RWPE2 (cell line): Measurements from ENCODE around the gene EP400.

Experiments used
- ATAC-seq: fragments of 200-7000 bp; cut with Tn5 transposase; 3 replicates; pipeline ENCODE4 v1.9.1; 2021; ENCODE audit warnings: low read depth
- DNase-seq: peaks from one replicate; pipeline ENCODE4 v3.0.0-alpha.2; 2020; ENCODE audit warnings: low spot score
- H3K27ac ChIP-seq: fragments of 450-650 bp; 2 replicates; pipeline ENCODE4 v1.5.1; 2017; ENCODE audit warnings: mild to moderate bottlenecking; ENCODE audit not compliant: poor library complexity, severe bottlenecking
- H3K27me3 ChIP-seq: fragments of 250-450 bp; sonication (Bioruptor Pico); 2 replicates; pipeline ENCODE4 v1.5.1; 2021; ENCODE audit warnings: mild to moderate bottlenecking, moderate library complexity; ENCODE audit not compliant: insufficient read depth, poor library complexity, severe bottlenecking
- H3K36me3 ChIP-seq: fragments of 250-450 bp; sonication (Bioruptor Pico); 2 replicates; pipeline ENCODE4 v1.5.1; 2020; ENCODE audit warnings: low read depth, mild to moderate bottlenecking, moderate library complexity
- H3K4me1 ChIP-seq: fragments of 250-450 bp; sonication (Bioruptor Pico); 2 replicates; pipeline ENCODE4 v1.5.1; 2021; ENCODE audit warnings: mild to moderate bottlenecking, moderate library complexity; ENCODE audit not compliant: insufficient read depth, poor library complexity, severe bottlenecking
- H3K4me3 ChIP-seq: fragments of 250-450 bp; sonication (Bioruptor Pico); 2 replicates; pipeline ENCODE4 v1.5.1; 2021; ENCODE audit warnings: mild to moderate bottlenecking, moderate library complexity; ENCODE audit not compliant: severe bottlenecking
- H3K9me3 ChIP-seq: fragments of 250-450 bp; sonication (Bioruptor Pico); 2 replicates; pipeline ENCODE4 v1.5.1; 2021; ENCODE audit warnings: mild to moderate bottlenecking, moderate library complexity; ENCODE audit not compliant: severe bottlenecking
- CTCF ChIP-seq: fragments of 450-650 bp; IDR thresholded peaks from one replicate; pipeline ENCODE4 v1.5.1; 2017; ENCODE audit warnings: mild to moderate bottlenecking, moderate library complexity; ENCODE audit not compliant: poor library complexity, severe bottlenecking

EP400 gene

GRCh38 chr12:132019891-132020290 lies 70.1 kb downstream of the EP400 start:
- H3K36me3 ChIP-seq = peaks cover 68% of the 10 kb centered on the region
- H3K4me1 ChIP-seq = no peaks in the 10 kb centered on the region
- no peak overlapping the region for H3K4me3 ChIP-seq
- H3K27ac ChIP-seq = no peak overlapping the region
- no peak for TF ChIP-seq CTCF
- H3K27me3 ChIP-seq = no peaks in the 10 kb centered on the region
- no peaks in the 10 kb centered on the region for H3K9me3 ChIP-seq
- ATAC-seq (no peak), DNase-seq (no peak)

GRCh38 chr12:132020292-132020691 lies 70.5 kb downstream of the EP400 start:
- Histone ChIP-seq H3K9me3 (no peaks in the 10 kb centered on the region), H3K36me3 (peaks cover 68% of the 10 kb centered on the region), H3K27me3 (no peaks in the 10 kb centered on the region), H3K27ac (no peak overlapping the region), H3K4me1 (no peaks in the 10 kb centered on the region), H3K4me3 (no peak overlapping the region)
- no peak for TF ChIP-seq CTCF
- ATAC-seq (no peak), DNase-seq (no peak)

GRCh38 chr12:132021031-132021871 lies 71.5 kb downstream of the EP400 start:
- no peaks in the 10 kb centered on the region for H3K4me1 ChIP-seq
- no peak overlapping the region for H3K4me3 ChIP-seq
- TF ChIP-seq CTCF = no peak
- no peak overlapping the region for H3K27ac ChIP-seq
- peaks cover 71% of the 10 kb centered on the region for H3K36me3 ChIP-seq
- no peak for DNase-seq
- H3K9me3 ChIP-seq = no peaks in the 10 kb centered on the region
- H3K27me3 ChIP-seq = no peaks in the 10 kb centered on the region
- ATAC-seq = no peak

GRCh38 chr12:132021965-132022364 lies 72.2 kb downstream of the EP400 start:
- DNase-seq (no peak), ATAC-seq (no peak)
- Histone ChIP-seq H3K4me1 (no peaks in the 10 kb centered on the region), H3K4me3 (no peak overlapping the region), H3K36me3 (peaks cover 77% of the 10 kb centered on the region), H3K27ac (no peak overlapping the region), H3K9me3 (no peaks in the 10 kb centered on the region), H3K27me3 (no peaks in the 10 kb centered on the region)
- no peak for TF ChIP-seq CTCF

GRCh38 chr12:132023658-132024057 lies 73.9 kb downstream of the EP400 start:
- no peak for TF ChIP-seq CTCF
- no peak for ATAC-seq
- H3K36me3 ChIP-seq = peaks cover 76% of the 10 kb centered on the region

More at GRCh38 chr12:132023658-132024057, 73.9 kb downstream of the EP400 start:
- Histone ChIP-seq H3K27ac (no peak overlapping the region), H3K4me1 (no peaks in the 10 kb centered on the region), H3K27me3 (no peaks in the 10 kb centered on the region), H3K9me3 (no peaks in the 10 kb centered on the region), H3K4me3 (no peak overlapping the region)
- DNase-seq = no peak
